HT1080 (cell line): ENCODE data around the gene CNNM3. TPM values are rescaled to one million over a fixed set of nuclear protein-coding genes. Genes with fewer than 3 reads are reported as not detected.
A peak's percentile ranks its signal among the peaks of the same experiment; 100 is the strongest.

ENCODE experiments used
- DNase-seq: peaks from one replicate; pipeline ENCODE4 v3.0.0-alpha.2; 2015; ENCODE audit warnings: low read depth
- total RNA-seq: library from RNA; depleted of rRNA; stranded (reverse); fragments of >200 nt; shearing (Covaris generic); gene quantifications from 2 replicates; pipeline ENCODE4 v1.2.3, GENCODE V29; 2014

CNNM3 gene
- total RNA-seq, 1 experiment from 2014 or later, result 10.4 TPM

GRCh38 chr2:96838345-96839292 lies 22.6 kb downstream of the CNNM3 start:
- DNase-seq, result no peak

- no peak for DNase-seq
Measured at GRCh38 chr2:96839293-96839874, 23.3 kb downstream of the CNNM3 start.

DNA sequence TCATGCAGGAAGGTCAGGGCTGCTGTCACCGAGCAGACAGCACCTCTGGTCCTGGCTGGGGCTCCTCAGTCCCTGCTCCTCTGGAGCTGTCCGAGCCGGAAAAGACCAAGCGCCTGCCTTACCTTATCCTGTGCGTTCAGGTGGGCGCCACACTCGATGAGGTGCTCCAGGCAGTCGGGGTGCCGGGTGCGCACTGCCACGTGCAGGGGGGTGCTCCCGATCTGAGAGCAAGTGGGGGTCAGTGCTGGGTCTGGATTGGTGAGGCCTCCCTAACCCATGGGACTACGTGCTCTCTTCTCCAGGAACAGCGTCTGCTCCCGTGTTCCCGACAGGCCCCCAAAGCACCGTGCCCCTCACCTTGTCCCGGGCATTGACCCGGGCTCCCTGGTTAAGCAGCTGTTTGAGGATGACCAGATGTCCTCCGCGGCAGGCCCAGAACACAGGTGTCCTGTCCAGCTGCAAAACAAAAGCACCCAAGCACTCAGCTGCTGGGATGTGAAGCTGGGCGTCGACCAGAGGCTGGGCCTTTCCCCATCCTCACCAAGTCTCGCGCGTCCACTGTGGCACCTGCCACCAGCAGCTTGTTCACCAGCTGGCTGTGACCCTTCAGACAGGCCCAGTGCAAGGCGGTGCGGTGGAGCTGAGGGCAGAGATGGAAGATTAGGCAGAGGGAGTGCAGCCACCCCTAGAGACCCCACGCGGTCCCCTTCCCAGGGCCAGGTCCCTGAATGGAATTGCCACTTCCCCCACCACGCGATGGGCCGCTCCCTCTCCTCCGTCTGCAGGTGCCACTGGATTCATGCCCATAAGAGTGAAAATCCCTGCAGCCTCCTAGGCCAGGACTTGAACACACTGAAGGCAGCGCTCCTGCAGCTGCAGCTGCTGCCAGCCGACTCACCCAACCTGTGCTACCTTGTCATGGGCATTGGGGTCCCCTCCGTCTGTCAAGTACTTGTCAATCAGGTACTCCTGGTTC lies 24.1 kb downstream of the CNNM3 start:
- DNase-seq, result no peak

GRCh38 chr2:96841701-96842495 lies 25.8 kb downstream of the CNNM3 start:
- DNase-seq, result no peak

GRCh38 chr2:96842600-96842999 lies 26.5 kb downstream of the CNNM3 start:
- DNase-seq, result no peak

GRCh38 chr2:96843538-96844268 lies 27.6 kb downstream of the CNNM3 start, which contains the start of gene ANKRD23:
TSS of gene ANKRD23 (minus strand) at chr2:96844021. CDS start at chr2:96843992, 29 bp downstream.
- no peak for DNase-seq

DNA sequence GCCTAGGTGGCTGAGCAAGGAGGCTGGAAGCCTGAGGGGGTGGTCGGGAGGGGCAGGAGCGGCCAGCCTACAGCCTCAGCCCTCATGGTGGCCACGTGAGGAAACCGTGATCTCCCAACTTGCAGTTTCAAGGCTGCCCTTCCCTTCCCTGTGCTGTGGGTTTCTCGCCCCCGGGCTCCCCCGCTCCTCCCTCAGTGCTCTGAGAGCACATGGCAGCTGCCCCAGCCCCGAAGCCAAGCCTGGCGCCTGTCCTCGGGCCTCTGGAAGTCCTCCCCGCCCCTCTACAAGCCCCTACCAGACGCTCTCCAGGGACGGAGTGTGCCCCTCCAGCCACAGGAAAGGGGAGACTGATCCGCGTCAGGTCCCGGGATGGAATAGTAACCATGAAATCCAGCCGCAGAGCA lies 28.3 kb downstream of the CNNM3 start:
- no peak for DNase-seq

DNA sequence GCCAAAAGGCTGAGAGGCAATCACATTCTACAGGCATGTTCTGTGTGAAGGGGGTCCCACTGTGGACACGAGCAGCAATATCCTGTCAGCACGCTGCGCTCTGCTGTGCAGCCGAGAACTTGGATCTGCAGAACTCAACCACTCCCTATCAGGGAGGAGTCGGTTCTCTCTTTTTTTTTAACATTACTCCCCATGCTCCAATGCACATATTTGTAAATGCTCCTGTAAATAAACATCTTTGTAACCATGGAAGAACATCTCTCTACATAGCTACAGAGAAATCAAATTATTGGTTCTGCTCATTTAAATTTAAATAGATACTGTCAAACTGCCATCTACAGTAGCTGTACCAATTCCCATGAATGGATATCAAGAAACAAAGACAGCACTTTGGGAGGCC lies 30.8 kb downstream of the CNNM3 start:
- no peak for DNase-seq

- no peak for DNase-seq
Measured at GRCh38 chr2:96847586-96847985, 31.5 kb downstream of the CNNM3 start.

- no peak for DNase-seq
Measured at GRCh38 chr2:96848264-96848663, 32.2 kb downstream of the CNNM3 start.

DNA sequence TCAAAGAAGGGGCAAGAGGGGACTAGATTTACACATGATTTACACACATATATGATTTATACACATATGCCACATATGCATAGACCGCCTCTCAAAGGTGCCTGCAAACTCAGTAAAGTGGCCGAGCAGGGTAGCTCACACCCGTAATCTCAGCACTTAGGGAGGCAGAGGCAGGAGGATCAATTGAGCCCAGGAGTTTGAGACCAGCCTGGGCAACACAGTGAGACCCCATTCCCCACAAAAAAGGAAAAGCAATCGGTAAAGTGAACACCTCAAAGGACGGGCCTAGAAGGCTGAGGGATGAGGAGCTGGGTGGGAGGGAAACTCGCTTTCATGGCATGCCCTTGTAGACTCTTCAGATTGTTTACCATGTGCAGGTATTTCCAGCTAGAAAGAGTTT lies 36.6 kb downstream of the CNNM3 start:
- DNase-seq, result no peak

DNA sequence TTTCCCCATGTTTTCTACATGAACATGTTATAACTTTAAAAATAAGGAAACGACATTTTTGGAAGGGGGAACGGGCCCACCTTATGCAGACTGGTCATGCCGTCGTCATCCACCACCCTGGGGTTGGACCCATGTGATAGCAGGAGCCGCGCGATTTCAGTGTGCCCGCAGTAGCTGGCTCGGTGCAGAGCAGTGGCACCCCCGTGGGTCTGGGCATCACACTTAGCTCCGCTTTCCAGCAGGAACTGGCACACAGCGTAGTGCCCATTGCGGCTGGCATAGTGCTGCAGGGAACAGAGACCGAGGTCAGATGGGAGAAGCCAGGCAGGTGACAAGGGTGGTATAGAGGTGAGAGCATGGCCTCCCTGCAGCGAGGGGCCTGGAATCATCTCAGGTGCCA lies 37.3 kb downstream of the CNNM3 start:
- no peak for DNase-seq

GRCh38 chr2:96856776-96857666 lies 41.0 kb downstream of the CNNM3 start:
- no peak for DNase-seq

GRCh38 chr2:96857667-96858372 lies 41.8 kb downstream of the CNNM3 start, which contains the start of gene ANKRD39:
TSS of gene ANKRD39 (minus strand) at chr2:96858016. CDS start at chr2:96857987, 29 bp downstream.
- DNase-seq, result peak; percentile 91

- no peak for DNase-seq
Measured at GRCh38 chr2:96859099-96859649, 43.1 kb downstream of the CNNM3 start.

DNA sequence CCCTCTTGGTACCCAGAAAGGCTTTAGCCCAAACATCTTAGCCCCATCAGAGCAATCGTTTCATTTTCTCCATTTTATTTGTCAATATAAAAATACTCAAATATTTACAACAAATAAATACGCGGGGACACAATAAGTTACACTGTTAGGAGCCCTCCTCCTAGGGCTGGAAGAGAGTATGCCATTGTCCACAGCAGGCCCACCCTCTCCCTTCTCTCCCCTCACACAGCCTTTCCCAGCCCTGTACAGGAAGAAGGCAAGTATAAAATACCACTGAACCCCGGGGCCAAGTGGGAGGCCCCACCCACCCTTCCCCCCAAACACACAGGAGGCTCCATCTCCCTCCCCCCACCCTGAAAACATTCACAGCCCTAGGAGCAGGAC lies 43.6 kb downstream of the CNNM3 start:
- DNase-seq, result no peak

DNA sequence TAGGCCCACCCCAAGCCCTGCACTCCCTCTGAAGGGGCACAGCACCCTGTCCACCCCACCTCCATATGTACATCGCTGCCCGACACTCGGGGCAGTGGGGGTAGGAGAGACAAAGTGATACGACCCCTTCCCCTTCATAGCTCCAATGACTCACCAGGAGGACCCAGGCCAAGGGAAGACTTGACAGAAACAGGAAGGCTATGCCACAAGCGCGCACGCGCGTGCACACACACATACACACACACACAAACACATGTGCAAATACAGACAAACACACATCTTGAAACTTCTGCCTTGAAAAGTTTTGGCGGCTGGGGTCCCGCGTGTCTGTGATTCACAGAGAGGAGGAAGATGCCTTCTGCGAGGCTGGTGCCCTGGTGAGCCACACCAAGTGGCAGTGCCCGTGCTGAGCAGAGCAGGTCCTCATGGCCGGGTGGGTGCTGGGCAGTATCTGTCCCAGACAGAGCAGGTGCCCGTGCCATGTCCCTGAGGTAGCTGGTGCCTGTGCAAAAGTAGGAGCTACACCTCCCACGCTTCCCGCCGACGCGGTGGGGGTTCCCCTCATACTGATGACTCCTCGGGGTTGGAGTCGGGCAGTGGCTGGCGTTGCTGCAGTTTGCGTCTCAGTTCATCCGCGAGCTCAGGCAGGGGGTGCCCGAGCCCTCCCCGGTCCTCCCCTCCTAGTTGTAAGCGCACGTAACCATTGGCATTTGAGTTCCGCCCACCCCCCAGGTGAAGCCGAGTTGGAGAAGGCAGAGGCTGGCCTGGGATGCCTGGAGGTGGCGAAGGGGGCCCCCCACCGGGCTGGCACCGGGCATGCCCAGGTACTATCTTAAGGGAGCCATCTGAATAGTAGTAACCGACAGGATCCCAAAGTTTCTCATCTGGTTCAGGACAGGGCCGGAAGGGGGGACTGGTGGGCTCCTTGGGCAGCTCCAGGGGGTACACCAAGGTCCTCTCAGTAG lies 44.3 kb downstream of the CNNM3 start:
- no peak for DNase-seq
